Middle frontal gyrus (tissue), 1 donor: Measurements from ENCODE around the gene PAK5.

ENCODE experiments used
- DNase-seq: peaks from one replicate; pipeline ENCODE4 v3.0.0-alpha.2; 2015; ENCODE audit warnings: low spot score; ENCODE audit errors: extremely low spot score

Gene PAK5

DNA sequence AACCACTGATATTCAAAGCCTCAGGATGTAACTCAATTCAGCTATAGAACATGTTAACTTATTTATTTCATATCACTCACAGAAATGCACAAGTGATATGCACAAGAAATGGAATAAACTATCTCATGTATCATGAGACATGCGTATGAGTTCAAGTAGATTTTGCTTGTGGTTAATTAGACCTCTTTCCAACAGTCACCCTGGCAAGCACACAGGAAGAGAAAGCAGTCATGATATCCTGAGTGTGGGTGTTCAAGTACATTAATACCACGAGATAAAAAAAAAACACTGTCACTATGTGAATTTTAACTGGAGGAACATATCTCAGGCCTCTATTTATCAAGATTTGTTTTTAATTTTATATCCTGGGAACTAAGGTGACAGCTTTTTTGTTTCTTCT is 260.3 kb downstream of the PAK5 start:
- DNase-seq = no peak

DNA sequence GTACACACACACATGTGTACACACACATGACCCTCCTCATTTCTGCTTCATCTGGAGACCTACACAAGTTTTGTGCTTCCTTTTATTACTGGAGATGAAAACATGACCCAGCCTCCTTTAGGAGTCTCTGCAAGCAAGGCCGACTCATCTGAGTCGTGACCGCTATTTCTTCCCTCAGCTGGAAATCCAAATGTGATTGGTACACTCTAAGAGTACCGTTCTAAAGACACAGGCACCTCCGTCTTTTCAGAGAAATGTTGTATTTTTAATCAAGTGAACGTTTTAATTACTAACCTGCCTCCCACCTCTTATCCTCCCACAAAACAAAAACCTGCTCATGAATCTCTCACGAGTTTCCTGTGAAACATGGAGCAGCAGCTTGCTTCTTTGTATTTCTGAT is 261.5 kb downstream of the PAK5 start:
- DNase-seq = no peak

DNA sequence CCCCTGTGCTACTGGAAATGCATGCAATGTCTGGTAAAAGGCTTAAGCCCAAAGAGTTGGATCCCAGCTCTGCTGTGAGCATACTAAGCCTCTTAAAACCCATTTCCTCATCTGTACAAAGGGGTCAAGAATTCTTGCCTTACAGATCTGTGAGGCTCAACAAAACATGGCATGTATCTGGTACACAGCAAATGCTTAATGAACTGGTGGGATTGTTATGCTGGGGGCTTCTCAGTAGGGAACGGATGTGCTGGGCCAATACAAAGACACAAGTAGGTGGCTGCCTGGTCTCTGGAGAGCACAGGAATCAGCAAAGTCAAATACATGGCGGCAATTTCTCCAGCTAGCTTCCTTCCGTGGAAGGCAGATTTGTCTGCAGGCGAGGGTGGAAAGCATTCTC is 262.2 kb downstream of the PAK5 start:
- no peak for DNase-seq

DNA sequence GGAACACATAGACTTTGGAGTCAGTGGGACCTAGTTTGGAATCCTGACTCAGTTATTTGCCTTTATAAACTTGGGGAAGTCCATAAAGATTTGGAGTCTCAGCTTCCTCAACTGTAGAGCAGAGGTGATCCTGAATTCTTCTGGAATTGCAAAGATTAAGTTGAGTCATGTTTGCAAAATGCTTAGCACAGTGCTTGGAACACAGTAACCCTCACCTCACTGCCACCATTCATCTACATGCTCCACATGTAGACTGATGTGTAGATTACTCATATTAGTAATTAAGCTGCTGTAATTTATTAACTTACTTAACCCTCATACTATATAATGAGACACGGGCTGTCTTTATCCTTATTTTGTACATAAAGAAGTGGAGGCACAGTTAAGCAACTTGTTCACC is 263.0 kb downstream of the PAK5 start:
- DNase-seq = no peak

DNA sequence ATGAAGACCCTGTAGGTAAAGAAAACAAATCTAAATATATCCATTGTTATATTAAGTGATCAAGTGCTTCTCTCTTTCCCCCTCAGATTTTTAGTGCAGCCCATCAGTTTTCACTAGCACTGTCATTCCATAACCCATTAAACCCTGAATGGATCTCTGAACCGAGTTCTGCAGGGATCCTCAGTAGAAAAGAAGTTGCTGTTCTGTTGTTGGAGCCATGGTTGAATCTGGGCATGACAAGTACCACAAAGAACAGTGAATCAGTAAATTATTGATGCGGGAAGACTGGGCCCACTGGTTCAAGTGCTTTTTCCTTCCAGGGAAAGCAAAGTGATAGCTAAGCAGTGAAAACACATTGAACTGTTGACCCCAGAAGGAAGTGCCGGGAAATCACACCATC is 264.1 kb downstream of the PAK5 start:
- DNase-seq = no peak

DNA sequence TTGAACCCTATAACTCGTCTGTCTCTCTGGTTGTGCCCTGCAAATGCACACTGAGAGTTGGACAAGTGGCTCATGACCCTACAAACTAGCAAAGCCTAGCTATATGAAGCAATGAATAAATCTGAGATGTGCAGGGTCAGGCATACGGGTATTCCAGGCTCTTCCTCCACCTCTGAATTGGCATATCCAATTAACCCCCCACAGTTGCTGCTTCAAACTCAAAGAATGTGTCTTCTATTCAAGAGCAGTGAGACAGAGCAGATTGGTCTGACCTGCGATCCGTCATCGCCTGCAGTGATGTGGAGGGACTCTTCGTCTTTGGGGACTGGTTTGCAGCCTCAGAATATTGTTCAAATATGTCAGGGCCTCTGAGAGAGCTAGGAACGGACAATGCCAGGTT is 264.7 kb downstream of the PAK5 start:
- DNase-seq = no peak

DNA sequence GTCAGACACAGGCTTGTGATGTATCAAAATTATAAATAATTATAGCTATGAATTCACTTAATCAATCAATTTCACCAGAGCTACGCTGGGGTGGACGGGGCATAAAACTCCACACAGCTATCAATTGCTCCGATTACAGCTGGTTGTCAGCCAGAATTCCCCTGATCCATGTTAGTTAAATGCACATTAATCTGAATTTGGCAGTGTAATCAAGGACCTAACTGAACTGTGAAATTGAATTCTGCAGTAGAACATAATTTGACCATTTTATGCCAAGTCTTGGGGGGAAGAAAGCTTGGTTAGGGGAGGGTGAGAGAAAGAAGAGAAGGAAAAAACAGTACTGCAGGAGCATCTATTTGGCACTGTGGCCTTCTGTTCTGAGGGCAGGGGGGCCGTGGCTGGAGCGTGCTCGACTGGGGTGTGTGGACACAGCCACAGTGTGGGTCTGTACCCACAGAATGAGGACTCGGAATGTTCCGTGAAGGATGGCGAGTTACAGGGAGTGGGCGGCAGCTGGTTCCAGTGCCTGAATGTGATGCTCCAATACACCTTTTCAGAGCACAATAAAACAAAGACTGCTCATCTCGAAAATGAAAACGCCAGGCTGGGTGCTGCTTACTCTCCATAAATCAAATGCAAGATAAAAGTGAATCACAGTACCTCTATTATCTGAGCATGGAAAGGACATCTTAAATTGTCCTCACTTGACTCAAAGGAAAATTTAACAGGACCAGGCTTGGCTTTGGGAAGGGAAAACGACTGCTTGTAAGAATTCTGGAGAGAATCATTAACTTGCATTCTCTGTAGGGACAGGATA is 265.3 kb downstream of the PAK5 start:
- no peak for DNase-seq

DNA sequence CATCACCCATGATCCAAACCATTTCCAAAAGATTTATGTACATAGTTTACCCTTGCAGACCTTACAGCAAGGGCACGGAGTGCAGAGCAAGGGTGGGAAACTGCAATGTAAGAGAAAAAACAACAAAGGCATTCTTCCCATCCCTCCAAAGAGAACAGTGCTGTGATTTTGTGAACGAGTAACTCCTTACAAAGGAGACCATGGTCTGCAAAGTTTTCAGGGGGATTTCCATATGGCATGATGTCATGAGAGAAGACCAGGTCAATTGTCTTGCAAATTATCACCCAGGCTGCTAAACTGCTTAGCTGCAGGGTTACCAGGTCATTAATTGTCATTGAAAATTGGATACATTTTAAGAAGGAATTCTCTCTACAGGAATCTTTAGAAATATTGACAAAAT is 266.2 kb downstream of the PAK5 start:
- DNase-seq = no peak

DNA sequence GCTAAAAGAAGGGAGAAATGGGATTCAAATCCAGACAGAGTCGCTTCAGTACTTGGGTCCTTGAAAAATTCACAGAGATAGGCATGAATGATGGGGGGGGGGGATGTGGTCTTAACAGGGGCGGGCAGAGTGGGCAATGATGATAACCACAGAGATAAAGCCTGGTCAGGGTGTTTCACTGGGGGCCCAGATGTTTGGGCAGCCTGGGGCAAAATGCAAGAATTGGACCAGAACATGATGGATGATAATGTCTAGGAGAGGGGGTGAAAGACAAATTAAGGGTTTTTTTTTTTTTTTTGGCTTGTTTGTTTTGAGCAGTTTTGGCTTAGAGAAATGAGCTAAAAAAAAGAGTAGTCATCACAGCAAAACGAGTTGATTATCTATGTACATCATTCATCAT is 267.1 kb downstream of the PAK5 start:
- DNase-seq = no peak

DNA sequence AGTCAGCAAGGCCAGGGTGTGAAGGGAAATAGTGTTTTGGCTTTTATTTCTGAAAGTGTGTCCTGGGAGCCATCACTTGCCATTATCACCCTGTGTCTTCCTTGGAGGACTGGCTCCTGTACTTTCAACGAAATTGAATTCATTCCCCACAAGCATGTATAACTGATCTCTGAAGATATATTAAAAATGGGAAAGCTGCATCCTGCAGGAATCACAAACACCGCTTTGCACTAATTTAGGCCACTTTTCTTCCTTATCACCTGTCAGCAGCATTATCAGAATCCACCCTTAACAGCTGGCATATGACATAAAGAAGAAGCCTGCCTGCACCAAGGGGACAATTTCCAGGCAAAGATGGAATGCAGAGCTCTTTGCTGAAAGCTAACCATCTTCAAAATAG is 268.3 kb downstream of the PAK5 start:
- DNase-seq = no peak

DNA sequence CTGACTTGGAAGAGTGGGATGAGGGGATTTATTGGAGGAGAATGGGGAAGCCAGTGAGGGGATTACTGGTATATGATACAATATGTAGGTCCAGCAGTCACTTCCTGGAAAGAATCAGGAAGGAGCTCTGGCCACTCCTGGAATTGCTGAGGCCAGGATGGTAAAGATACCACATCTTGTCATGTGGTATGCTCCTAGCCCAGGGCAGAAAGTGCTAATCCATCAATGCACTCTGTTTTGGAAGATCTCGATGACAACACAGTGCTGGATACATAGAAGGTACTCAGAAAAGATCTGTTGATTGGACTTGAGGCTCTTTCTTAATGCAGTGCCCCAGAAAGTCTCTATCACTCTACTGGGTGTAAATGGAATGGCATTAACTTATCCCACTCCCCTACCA is 271.9 kb downstream of the PAK5 start:
- no peak for DNase-seq

DNA sequence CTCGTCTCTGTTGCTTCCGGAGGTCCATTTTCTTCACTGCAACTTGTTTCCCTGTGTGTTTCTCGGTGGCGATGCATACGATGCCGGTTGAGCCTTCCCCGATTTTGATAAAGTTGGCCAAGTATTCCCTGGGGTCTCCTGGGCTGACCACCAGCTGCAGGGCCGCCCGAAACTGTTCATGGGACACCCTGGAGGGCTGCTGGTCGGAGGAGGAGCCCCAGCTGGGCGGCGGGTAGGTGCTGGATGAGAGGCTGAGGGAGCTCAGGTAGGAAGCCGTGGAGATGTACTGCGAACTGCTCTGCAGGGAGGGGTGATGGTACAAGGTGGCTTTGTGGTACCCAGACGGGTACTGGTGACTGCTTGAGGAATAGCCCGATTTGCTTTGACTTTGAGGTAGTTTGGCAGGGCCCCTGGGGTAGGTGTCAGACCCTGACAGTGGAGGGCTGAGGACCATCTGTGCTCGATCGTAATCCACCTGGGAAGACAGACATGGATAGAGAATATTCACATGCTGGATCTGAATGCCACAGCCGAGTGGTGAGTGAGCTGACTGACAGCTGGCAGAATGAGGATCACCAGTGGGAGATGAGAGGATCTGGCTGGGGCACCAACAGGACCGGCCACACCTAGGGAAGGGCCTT is 272.8 kb downstream of the PAK5 start:
- no peak for DNase-seq

DNA sequence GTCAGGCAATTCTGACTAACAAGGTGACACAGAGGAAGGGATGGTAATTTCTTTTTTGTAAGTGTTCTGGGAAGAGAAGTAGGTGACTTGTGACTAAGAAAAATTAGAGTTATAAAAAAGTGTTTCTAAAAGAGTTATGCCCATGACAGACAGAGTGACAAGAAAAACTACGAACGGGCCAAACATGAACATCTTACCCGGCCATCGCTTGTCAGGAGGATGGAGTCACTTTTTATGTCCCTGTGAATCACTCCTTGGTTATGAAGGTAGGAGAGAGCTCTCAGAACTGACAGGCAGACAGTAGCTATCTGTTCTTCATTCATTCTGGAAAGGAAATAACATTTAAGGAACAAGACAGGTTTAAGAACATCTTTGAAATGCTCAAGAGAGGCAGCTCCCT is 281.5 kb downstream of the PAK5 start:
- DNase-seq = no peak

DNA sequence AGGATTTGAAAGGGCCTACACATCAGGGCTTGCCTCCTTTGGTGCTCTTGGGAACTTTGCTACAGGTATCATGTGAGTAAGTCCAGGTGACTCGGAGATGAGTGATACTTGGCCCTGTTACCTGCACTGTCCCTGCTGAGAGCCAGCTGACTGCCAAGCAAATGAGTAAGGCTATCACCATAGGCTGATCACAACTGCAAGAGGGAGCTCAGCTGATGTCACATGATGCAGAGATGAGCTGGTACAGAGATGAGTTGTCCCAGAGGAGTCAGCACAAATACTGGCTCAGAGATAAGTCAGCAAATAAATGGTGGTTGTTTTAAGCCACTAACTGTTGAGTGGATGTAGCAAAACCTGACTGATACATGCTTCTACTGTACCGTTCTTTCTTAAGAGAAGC is 283.1 kb downstream of the PAK5 start:
- DNase-seq = no peak

DNA sequence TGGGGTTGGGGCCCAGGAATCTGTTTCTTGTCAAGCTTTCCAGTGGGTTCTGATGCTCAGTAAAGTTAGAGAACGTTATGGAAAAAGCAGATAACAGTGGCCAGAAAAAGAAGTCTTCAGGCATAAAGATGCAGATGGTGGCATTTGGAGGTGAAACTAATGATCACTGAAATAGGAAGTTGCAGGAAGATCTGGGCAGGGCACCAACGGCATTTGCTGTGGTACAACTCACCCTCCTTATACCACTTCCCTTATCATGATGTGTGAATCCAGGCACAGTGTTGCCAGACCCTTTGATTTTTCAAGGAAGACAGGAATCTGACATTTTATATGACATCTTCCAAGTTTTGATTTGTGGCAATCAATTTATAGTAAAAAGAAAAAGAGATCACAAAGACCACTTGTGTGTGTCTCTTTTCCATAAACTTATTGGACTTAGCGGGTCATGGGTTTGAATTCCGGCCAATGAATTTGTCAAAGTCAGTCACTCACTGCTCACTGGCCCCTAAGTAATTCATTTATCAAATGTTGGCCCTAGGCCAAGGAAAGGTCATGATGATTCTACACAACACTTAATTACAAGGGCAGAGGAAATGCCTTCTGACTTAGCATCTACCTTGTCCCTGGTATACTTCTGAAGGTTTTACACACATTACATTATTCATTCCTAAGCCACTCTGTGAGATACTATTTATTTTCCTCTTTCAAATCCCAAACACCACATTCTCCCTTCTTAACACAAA is 286.9 kb downstream of the PAK5 start:
- DNase-seq = no peak

DNA sequence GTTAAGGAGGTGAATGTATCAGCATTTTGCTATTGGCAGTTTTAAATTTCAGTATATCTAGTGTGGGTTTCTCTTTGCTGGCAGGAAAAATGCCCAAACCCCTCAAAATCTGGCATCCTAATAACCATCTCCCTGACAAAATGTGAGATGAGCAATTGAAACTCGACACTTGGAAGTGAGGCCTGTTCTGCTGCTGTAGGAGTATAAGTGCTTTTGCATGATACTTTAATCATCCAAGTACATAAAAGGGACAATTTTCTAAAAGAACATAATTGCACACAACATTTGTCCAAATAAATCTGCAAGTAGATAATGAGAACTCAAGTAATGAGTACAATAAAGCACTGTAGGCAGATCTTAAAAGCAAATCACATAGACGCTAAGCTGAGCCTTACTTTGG is 288.0 kb downstream of the PAK5 start:
- DNase-seq = no peak

DNA sequence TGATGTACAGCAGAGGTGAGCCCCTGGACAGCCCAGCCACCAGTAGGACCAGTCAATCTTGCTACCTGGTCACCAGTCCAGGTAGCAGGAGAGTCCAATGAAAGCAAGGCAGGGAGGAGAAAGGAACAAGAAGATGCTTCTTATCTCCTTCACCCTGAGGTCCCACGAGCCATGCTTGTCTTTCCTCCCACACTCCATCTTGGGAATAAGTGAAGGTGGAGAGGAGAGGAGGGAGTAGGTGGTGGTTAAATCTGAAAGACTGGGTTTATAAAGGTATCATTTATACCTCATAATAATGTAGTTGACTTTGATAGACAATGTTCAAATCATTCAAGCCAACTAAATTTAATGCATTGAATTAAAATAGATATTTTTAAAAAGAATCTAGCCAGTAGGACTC is 288.6 kb downstream of the PAK5 start:
- DNase-seq = no peak

DNA sequence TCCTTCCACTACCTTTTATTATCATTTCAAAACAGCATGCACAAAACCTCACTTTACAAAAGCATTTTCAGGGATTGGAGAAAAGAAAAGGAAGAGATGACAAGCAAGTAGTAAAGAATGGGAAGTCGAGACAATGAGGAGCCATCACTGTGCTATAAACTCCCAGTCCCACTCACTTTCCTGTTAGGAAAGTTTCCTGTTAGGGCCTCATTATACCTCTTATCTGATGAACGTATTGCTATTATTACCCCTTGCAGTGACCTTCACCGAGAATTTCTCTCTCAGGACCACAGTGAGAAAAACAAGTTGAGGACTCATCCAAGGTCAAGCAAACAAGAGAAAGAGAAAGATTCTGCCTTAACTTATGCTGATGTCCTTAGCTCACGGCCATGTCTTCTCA is 295.7 kb downstream of the PAK5 start:
- no peak for DNase-seq

DNA sequence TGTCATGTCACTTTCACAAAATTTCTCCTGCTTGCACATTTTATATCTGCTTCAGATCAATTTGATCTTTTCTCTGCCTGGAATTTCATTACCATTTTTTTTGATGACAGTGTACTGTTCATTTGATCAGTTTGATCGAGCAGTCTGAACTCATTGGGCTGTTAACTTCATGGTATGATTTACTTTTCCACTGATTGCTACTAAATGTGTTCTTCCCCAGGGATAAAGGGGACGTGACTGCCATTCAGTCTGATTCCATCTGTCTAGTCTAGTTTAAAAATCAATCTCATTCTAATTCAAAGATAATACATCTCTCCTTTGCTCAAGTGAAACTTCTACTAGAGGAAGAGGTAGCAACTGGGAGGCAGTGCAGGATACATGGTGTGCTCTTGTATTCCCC is 303.4 kb downstream of the PAK5 start:
- DNase-seq = no peak

DNA sequence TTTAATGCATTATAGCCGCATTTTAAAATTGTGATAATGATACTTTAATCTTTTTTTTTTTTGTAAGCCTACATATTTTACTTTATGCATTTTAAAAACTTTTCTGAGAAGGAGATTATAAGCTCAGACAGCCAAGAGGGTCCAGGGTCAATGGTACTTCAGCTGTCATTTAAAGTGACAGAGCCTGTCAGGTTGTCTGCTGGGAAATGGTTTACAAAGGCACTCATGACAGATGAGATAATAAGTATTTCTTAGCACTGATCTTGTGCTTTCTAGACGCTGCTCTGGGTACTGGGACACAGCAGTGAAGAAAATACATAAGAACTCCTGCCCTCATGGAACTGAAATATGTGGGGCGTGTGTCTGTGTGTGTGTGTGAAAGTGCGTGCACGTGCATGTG is 304.9 kb downstream of the PAK5 start:
- DNase-seq = no peak

DNA sequence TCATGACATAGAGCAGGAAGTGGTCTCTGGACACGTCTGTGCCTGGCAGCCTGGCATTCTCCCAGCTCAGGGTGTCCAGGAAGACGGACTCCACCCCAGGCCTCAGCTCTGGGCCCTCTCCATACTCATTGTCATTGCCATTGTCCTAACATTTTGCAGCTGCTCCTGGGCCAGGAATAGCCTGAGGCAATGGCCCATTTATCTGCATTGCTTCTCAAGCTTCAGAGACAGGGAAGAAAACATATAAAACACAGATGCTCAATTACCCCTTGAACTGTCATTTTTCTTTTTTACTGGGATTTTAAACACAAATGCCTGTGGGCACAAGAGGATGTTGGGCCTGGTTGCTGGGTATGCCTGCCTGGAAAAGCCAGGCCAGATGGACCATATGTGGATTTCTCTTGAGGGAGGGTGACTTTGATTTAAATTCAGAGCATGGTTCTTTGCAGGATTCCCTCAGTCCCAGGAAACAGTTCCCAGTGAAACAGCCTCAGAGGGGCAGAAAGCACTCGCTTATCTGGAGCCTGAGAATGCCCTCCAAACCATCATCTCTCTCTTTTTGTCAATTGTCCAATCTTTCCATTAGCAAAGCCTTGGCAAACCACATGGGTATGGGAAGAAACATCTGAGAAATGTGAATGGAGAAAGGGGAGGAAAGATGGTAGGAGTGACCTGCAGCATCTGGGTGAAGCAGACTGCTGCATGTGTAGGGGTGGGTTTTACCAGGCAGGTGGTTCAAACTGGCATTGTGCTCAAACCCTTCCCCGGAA is 306.6 kb downstream of the PAK5 start:
- DNase-seq = no peak

DNA sequence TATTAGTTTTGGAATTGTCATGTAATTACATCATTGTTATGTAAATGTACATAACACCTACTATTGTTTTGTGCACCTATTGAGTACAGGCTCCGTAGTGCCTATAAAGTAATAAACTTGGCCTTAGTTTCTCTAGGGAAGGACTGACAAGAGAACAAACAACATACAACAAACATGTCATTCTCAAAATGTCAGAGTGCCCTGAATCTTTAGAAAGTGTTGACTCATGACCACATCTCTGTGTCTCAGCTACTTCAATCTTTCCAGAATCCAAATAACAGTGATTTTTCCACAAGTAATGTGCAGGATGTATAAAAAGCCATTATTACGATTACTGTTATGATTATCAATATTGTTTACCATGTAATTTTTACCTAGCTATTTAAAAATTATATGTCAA is 307.3 kb downstream of the PAK5 start:
- no peak for DNase-seq
